B cell (primary cell): ENCODE results near the gene WDR5B. TPM values are rescaled to one million over a fixed set of nuclear protein-coding genes. Genes with fewer than 3 reads are reported as not detected.
"Not testable (repeated sequence)": the region's sequence is repeated elsewhere in the genome, so short reads cannot be mapped to it uniquely, and the experiment has no call there.

ENCODE experiments used
- ATAC-seq: fragments of 200-7000 bp; cut with Tn5 transposase; one replicate; pipeline ENCODE4 v1.10.0; 2021; ENCODE audit warnings: low read depth, mild to moderate bottlenecking, moderate number of reproducible peaks, moderate library complexity
- CTCF ChIA-PET: fragments of 350-600 bp; sonication (Branson Sonifier 250); formaldehyde crosslinking; loops from one replicate; lab custom pipeline; 2021; ENCODE audit warnings: antibody characterized with exemption, inconsistent platforms; lab: Charles Lee
- POLR2A ChIA-PET: fragments of 350-600 bp; sonication (Branson Sonifier 250); formaldehyde crosslinking; loops from one replicate; lab custom pipeline; 2021; ENCODE audit warnings: antibody characterized with exemption; lab: Charles Lee
- DNase-seq: peaks from one replicate; pipeline ENCODE4 v3.0.0; 2013
- H2AFZ ChIP-seq: 2 replicates; pipeline ENCODE4 v1.6.1; 2012; ENCODE audit warnings: mild to moderate bottlenecking, low read depth, low read length; ENCODE audit not compliant: insufficient read depth, poor library complexity, severe bottlenecking
- H3K27ac ChIP-seq, 2 donors: 1 replicate in 1 of 2; 2 replicates in 1 of 2; pipeline ENCODE4 v1.5.1; 2012 to 2013; ENCODE audit warnings: low read length in 2 of 2, mild to moderate bottlenecking in 2 of 2, moderate library complexity in 1 of 2
- H3K27me3 ChIP-seq, 4 experiments: fragments of 200-600 bp in 1 of 4; sonication (generic) in 1 of 4; replicated peaks in 1 of 4; 1 replicate in 2 of 4; 2 replicates in 2 of 4; pipeline versions ENCODE4 v1.6.1 to v1.7.0; 2013 to 2016; ENCODE audit warnings: low read length in 3 of 4, mild to moderate bottlenecking in 2 of 4, mixed read lengths in 1 of 4, moderate library complexity in 1 of 4; ENCODE audit not compliant: insufficient read depth in 4 of 4, control insufficient read depth in 3 of 4; ENCODE audit errors: control extremely low read depth in 1 of 4
- H3K36me3 ChIP-seq, 2 experiments: replicated peaks in 1 of 2; 1 replicate in 1 of 2; 2 replicates in 1 of 2; pipeline versions ENCODE4 v1.6.1 to v1.7.1; 2013; ENCODE audit warnings: low read length in 1 of 2; ENCODE audit not compliant: insufficient read depth in 2 of 2, control insufficient read depth in 1 of 2; ENCODE audit errors: control extremely low read depth in 1 of 2, extremely low read depth in 1 of 2
- H3K4me1 ChIP-seq, 2 donors: fragments of 200-600 bp in 1 of 2; sonication (generic) in 1 of 2; 1 replicate in 1 of 2; 2 replicates in 1 of 2; pipeline versions ENCODE4 v1.5.1 to v1.6.1; 2013 to 2017; ENCODE audit warnings: low read length in 2 of 2; ENCODE audit not compliant: control insufficient read depth in 2 of 2, insufficient read depth in 2 of 2
- H3K4me2 ChIP-seq: replicated peaks from 2 replicates; pipeline ENCODE3; 2012; ENCODE audit warnings: mild to moderate bottlenecking, low read depth, low read length; ENCODE audit not compliant: poor library complexity, severe bottlenecking
- H3K4me3 ChIP-seq, 5 experiments: fragments of 200-600 bp in 1 of 5; sonication (generic) in 1 of 5; 1 replicate in 3 of 5; 2 replicates in 2 of 5; pipeline versions ENCODE4 v1.5.1 to v1.7.0; 2011 to 2016; ENCODE audit warnings: low read length in 4 of 5, mild to moderate bottlenecking in 4 of 5, low read depth in 2 of 5, control low read depth in 1 of 5, moderate library complexity in 1 of 5; ENCODE audit not compliant: insufficient read depth in 1 of 5; ENCODE audit errors: control extremely low read depth in 1 of 5, extremely low read depth in 1 of 5
- H3K79me2 ChIP-seq: fragments of 200-600 bp; sonication (generic); one replicate; pipeline ENCODE4 v1.6.0; 2016; ENCODE audit warnings: low read length; ENCODE audit not compliant: control insufficient read depth, insufficient read depth
- H3K9ac ChIP-seq: fragments of 200-600 bp; sonication (generic); 2 replicates; pipeline ENCODE4 v1.6.1; 2017; ENCODE audit warnings: mild to moderate bottlenecking, low read length, moderate library complexity
- H3K9me3 ChIP-seq, 3 donors: one replicate each; pipeline versions ENCODE4 v1.6.1 to v1.7.1; 2013; ENCODE audit warnings: low read length in 2 of 3; ENCODE audit not compliant: control insufficient read depth in 2 of 3, insufficient read depth in 1 of 3; ENCODE audit errors: control extremely low read depth in 1 of 3
- H4K20me1 ChIP-seq: 2 replicates; pipeline ENCODE4 v1.6.0; 2012; ENCODE audit warnings: mild to moderate bottlenecking, low read length; ENCODE audit not compliant: insufficient read depth, control insufficient read depth, poor library complexity, severe bottlenecking
- H3K27ac Mint-ChIP-seq: one replicate; pipeline ENCODE4 v1.8.0; 2021; ENCODE audit warnings: mixed read lengths
- H3K27me3 Mint-ChIP-seq: one replicate; pipeline ENCODE4 v1.8.0; 2021; ENCODE audit warnings: mixed read lengths
- H3K4me1 Mint-ChIP-seq: one replicate; pipeline ENCODE4 v1.8.0; 2021; ENCODE audit warnings: mixed read lengths
- H3K4me3 Mint-ChIP-seq: one replicate; pipeline ENCODE4 v1.8.0; 2021; ENCODE audit warnings: mixed read lengths
- H3K9me3 Mint-ChIP-seq: one replicate; pipeline ENCODE4 v1.8.0; 2022; ENCODE audit warnings: mixed read lengths; ENCODE audit not compliant: insufficient read depth
- CTCF ChIP-seq: fragments of 200-600 bp; IDR thresholded peaks from one replicate; pipeline ENCODE4 v1.8.0; 2022; ENCODE audit warnings: antibody characterized with exemption, mild to moderate bottlenecking
- EZH2 ChIP-seq: IDR thresholded peaks from 2 replicates; pipeline ENCODE4 v1.6.1; 2012; ENCODE audit warnings: borderline replicate concordance, low read depth, mild to moderate bottlenecking, moderate library complexity, low read length; ENCODE audit not compliant: insufficient read depth, poor library complexity, severe bottlenecking
- WGBS: methylation state at CpG from one replicate; pipeline ENCODE4 v1.1.5; 2013; ENCODE audit warnings: missing lambda C conversion rate; ENCODE audit not compliant: insufficient coverage; 5-methylcytosine and 5-hydroxymethylcytosine counted together
- intact Hi-C: fragments of 100-400 bp; cut with micrococcal nuclease; formaldehyde crosslinking; loops from one replicate; pipeline ENCODE4 v1.10.0; 2022
- polyA plus RNA-seq: library from polyadenylated mRNA; depleted of rRNA; stranded (reverse); fragments of >200 nt; gene quantifications from 2 replicates; pipeline ENCODE4 v1.2.3, GENCODE V29; 2012
- total RNA-seq, 2 donors: library from RNA; stranded (reverse); fragments of 120-200 nt in 1 of 2; gene quantifications; 1 replicate in 1 of 2; 2 replicates in 1 of 2; pipeline versions ENCODE4 v1.2.3 to v1.2.4, GENCODE V29; 2013 to 2022

WDR5B gene
- total and polyA plus RNA-seq, 2 donors (not counting 1 experiment from before 2014, with no cell fraction given) = 3.5 to 11.6 TPM

DNA sequence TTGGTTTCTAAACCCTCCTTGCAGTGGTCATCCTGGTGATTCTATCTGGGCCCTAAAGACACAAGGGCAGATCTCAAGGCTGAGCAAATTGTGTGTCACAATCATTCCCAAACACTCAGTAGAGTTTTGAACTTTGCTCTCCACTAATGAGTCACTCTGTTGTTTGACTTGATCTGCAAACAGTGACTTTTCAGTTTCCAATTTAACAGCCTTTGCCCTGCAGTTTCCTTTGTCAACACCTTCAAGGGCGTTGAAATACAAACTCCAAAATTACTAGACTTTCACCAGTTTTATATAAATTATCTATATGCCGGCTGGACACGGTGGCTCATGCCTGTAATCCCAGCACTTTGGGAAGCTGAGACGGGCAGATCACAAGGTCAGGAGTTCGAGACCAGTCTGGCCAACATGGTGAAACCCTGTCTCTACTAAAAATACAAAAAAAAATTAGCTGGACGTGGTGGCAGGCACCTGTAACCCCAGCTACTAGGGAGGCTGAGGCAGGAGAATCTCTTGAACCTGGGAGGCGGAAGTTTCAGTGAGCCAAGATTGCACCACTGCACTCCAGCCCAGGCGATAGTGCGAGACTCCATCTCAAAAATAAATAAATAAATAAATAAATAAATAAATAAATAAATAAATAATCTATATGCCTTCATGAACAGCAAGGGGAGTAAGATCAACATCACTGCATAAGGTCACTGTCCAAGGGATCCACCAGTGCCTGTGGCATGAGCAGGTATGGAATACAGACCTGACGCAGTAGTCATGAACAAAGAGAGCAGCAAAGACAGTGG is 50.1 kb downstream of the WDR5B start:
- H3K9ac ChIP-seq, H3K4me1 ChIP-seq, H3K9me3 Mint-ChIP-seq, H3K27ac ChIP-seq, ATAC-seq, H4K20me1 ChIP-seq, H3K27me3 Mint-ChIP-seq, POLR2A ChIA-PET, H3K4me1 Mint-ChIP-seq, H3K79me2 ChIP-seq, H2AFZ ChIP-seq, H3K9me3 ChIP-seq, H3K4me3 ChIP-seq, intact Hi-C loops, H3K27me3 ChIP-seq, H3K27ac Mint-ChIP-seq, H3K4me3 Mint-ChIP-seq, DNase-seq, H3K4me2 ChIP-seq: not testable (repeated sequence)
- peaks cover 0 to 45% of the 10 kb centered on the region in 2 experiments for H3K36me3 ChIP-seq
- WGBS = 93% methylated on average over 6 of the region's 10 CpGs
- CTCF ChIA-PET = interaction anchor here (0.5 to 1.8 kb wide), 2 partner anchors 12 to 805 kb away, joined by 3 read pairs; no protein-coding TSS in a partner anchor

DNA sequence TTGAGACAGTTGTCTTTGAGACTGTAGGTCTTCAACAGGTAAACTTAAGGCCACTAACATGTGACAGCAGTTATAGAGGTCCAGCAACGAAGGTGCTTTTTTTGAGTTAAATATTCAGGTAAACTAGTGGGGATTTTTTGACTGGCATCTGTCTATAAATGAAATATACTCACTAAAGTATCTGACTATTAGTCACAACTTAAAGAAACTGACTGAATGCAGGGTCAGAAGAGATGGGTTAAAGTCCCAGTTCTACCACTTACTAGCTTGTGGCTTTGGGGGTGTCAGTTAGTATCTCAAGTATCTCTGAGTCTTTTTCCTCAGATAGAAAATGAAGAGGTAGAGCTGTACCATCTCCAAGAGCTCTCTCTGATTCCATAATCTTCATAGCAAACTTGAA is 50.8 kb downstream of the WDR5B start:
- H2AFZ ChIP-seq = no peak overlapping the region
- POLR2A ChIA-PET = interaction anchor here (0.6 kb wide), 1 partner anchor 22 kb away, joined by 5 read pairs; no protein-coding TSS in a partner anchor
- H3K79me2 ChIP-seq = no peaks in the 10 kb centered on the region
- TF ChIP-seq CTCF (no peak), EZH2 (no peak)
- no peaks in the 10 kb centered on the region for H3K4me1 ChIP-seq
- CTCF ChIA-PET = interaction anchor here (1.8 kb wide), 1 partner anchor 11 kb away, joined by 3 read pairs; no protein-coding TSS in a partner anchor
- no peak for ATAC-seq
- DNase-seq = no peak
- Mint-ChIP-seq H3K4me3 (no peak overlapping the region), H3K27ac (no peak overlapping the region), H3K9me3 (no peaks in the 10 kb centered on the region), H3K4me1 (no peaks in the 10 kb centered on the region), H3K27me3 (no peaks in the 10 kb centered on the region)
- H3K4me3 ChIP-seq = no peak overlapping the region
- no peaks in the 10 kb centered on the region for H4K20me1 ChIP-seq
- H3K9ac ChIP-seq = no peak overlapping the region
- H3K36me3 ChIP-seq = peaks cover 0 to 41% of the 10 kb centered on the region in 2 experiments
- H3K9me3 ChIP-seq = no peaks in the 10 kb centered on the region
- WGBS = no CpG with 5 or more reads among the region's 1 CpG
- intact Hi-C loops = no loop called here
- H3K4me2 ChIP-seq = no peak overlapping the region
- H3K27me3 ChIP-seq = no peaks in the 10 kb centered on the region
- H3K27ac ChIP-seq = no peak overlapping the region
